ENCODE measurements around the gene DSCAM.

- TF ChIP-seq CTCF (IDR thresholded peaks at IDR 0.05 in 8 of 11, conservative IDR thresholded peaks at IDR 0.05 in 3 of 11) (no peak), POLR2AphosphoS5 (IDR thresholded peaks at IDR 0.05) (no peak), POLR2A (IDR thresholded peaks at IDR 0.05) (no peak)
Measured at GRCh38 chr21:40049931-40050290, 797.0 kb downstream of the DSCAM start.

All from spleen (tissue), 7 donors.